HUES48 (cell line): Measurements from ENCODE around the gene ITSN2.
"Not testable (repeated sequence)": the region's sequence is repeated elsewhere in the genome, so short reads cannot be mapped to it uniquely, and the experiment has no call there.

Experiments
- H3K27ac ChIP-seq: one replicate; pipeline ENCODE4 v1.7.0; 2013; ENCODE audit warnings: low read depth, low read length, inconsistent platforms
- H3K27me3 ChIP-seq: 2 replicates; pipeline ENCODE4 v1.6.1; 2013; ENCODE audit warnings: mild to moderate bottlenecking, low read length; ENCODE audit not compliant: control insufficient read depth, insufficient read depth
- H3K36me3 ChIP-seq: 2 replicates; pipeline ENCODE4 v1.6.1; 2013; ENCODE audit warnings: low read length; ENCODE audit not compliant: control insufficient read depth, insufficient read depth
- H3K4me1 ChIP-seq: 2 replicates; pipeline ENCODE4 v1.6.1; 2013; ENCODE audit warnings: mild to moderate bottlenecking, low read length; ENCODE audit not compliant: control insufficient read depth, insufficient read depth
- H3K4me3 ChIP-seq: 2 replicates; pipeline ENCODE4 v1.5.1; 2013; ENCODE audit warnings: mild to moderate bottlenecking, low read depth, low read length
- H3K9ac ChIP-seq: 2 replicates; pipeline ENCODE4 v1.6.1; 2013; ENCODE audit warnings: mild to moderate bottlenecking, low read depth, low read length, moderate library complexity
- H3K9me3 ChIP-seq: 2 replicates; pipeline ENCODE4 v1.6.1; 2013; ENCODE audit warnings: low read length; ENCODE audit not compliant: control insufficient read depth, insufficient read depth

The ITSN2 gene

DNA sequence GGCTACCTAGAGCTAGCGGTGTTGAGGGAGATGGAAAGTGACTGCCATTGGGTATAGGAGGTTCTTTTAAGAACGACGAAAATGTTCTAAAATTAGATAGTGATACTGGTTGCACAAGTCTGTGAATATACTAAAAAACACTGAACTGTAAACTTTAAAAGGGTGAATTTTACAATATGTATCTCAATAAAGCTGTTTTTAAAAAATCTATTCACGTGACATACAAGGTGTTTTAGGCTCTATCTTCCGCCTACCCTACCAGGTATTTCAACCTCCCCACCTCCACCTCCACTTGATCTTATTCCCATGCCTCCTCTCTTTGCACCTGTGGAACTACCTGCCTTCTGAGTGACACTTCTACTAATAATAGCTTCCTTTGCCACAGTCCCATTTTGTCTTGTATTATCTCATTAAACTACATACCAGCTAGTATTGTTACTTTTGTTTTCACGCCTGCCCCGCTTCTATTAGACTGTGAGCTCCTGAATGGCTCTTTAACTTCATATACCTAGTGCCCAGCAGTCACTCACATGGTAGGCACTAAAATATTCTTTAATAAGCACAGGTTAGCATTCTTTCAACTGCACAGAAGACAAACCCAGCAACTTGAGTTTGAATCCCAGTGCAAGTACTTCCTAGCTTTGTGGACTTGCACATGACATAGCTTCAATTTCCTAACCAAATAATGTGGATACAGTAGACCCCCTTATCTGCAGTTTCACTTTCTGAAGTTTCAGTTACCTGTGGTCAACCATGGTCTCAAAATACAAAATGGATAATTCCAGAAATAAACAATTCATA is 9.3 kb downstream of the ITSN2 start:
- no peak overlapping the region for H3K27ac ChIP-seq
- H3K4me3 ChIP-seq = no peak overlapping the region
- H3K4me1 ChIP-seq = no peaks in the 10 kb centered on the region
- H3K9ac ChIP-seq = no peak overlapping the region
- no peaks in the 10 kb centered on the region for H3K27me3 ChIP-seq
- H3K9me3 ChIP-seq = no peaks in the 10 kb centered on the region
- H3K36me3 ChIP-seq = no peaks in the 10 kb centered on the region

DNA sequence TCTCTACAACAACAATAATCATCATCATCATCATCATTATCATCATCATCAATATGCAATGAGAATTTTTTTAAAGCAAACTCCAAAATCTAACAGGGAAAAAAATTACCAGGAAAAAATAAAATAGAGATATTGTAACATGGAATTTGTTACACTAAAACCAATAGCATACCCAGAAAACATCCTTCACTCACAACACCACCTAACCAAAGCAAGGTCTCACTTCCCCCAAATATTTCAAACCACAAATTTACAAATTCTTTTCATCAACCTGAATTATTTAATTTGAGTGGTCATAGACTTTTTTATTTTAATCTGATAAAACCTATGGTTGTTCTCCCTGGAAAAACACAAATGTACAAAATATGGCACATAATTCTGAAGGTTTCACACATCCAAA is 11.2 kb downstream of the ITSN2 start:
- Histone ChIP-seq H3K27ac (no peak overlapping the region), H3K4me1 (no peaks in the 10 kb centered on the region), H3K36me3 (no peaks in the 10 kb centered on the region), H3K4me3 (no peak overlapping the region), H3K9me3 (no peaks in the 10 kb centered on the region), H3K9ac (no peak overlapping the region), H3K27me3 (no peaks in the 10 kb centered on the region)

DNA sequence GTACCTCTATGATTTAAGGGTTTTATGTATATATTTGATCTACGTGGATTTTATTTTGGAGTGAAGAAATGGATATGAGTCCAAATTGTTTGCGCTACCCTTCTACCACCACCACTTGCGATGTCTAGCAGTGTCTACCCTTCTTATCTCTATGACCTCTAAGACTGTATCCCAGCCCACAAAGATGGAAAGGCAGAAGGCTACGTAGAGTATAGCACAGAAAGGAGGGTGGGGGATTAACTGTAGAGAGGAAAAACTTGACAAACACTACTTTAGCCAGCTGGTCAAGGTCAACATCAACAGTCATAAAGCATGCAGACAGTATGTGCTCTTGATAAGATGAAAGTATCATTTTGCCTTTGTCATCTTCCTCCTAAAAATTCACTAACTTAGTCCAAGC is 14.4 kb downstream of the ITSN2 start:
- Histone ChIP-seq H3K27ac (no peak overlapping the region), H3K4me3 (no peak overlapping the region), H3K9ac (no peak overlapping the region), H3K9me3 (no peaks in the 10 kb centered on the region), H3K4me1 (no peaks in the 10 kb centered on the region), H3K36me3 (no peaks in the 10 kb centered on the region), H3K27me3 (no peaks in the 10 kb centered on the region)

DNA sequence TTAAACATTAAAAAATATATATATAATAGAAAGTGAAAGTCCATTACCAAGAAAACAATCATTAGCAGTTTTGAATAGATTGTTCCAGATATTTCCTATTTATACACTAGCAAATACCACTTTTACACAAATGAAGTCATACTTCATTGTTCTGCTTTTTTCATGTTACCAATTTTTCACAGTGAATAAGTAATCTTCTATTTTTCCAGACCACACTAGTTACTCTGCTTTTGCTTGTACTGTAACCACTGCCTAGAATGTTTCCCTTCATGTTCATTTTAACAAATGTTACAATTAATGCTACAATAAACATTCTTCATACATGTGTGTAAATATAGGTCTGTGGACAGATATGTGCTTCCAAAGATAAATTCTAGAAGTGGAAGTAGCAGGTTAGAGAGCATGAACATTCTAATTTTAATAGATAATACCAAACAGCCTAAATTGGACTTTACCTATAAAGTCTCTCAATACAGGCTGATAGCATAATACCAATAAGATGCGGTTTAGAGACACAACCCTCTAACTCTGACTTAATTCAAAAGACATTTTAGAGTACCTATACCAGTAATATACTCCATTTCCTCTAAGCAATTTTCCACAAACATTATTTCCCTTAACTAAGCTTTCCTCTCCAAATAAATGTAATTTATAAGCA is 17.0 kb downstream of the ITSN2 start:
- Histone ChIP-seq H3K4me1 (peaks cover 5% of the 10 kb centered on the region; the same call in 1 of the 2 replicates), H3K4me3 (no peak overlapping the region), H3K9me3 (no peaks in the 10 kb centered on the region), H3K27ac (peak overlapping the region; percentile 6), H3K27me3 (no peaks in the 10 kb centered on the region), H3K36me3 (no peaks in the 10 kb centered on the region), H3K9ac (no peak overlapping the region)

DNA sequence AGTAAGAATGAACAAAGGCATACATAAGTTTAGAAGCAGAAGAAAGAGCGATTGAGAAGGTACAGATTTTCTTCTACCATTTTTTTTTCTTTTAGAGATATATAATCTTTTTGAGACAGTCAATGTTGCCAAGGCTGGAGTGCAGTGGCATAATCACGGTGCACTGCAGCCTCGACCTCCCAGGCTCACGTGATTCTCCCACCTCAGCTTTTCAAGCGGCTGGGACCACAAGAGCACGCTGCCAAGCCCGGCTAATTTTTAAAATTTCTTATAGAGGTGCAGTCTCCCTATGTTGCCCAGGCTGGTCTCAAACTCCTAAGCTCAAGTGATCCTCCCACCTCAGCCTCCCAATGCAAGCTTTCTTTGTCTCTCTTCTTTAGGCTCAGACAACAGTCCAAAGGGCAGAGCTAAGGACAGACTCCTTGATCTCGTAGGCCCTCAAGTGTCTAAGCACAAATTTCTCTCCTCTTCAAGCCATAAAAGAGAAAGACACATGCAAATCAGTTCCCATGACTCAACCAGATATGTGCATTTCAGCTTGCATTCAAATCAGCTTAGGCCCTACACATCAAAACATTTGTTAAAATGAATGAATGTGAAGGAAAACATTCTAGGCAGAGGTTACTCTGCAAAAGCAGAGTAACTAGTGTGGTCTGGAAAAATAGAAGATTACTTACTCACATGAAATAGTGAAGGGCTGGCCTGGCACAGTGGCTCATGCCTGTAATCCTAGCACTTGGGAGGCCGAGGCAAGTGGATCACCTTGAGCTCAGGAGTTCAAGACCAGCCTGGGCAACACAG is 18.0 kb downstream of the ITSN2 start:
- H3K9ac ChIP-seq = no peak overlapping the region
- no peaks in the 10 kb centered on the region for H3K9me3 ChIP-seq
- H3K4me3 ChIP-seq = no peak overlapping the region
- no peaks in the 10 kb centered on the region for H3K27me3 ChIP-seq
- peaks cover 13% of the 10 kb centered on the region for H3K4me1 ChIP-seq
- no peaks in the 10 kb centered on the region for H3K36me3 ChIP-seq
- no peak overlapping the region for H3K27ac ChIP-seq

DNA sequence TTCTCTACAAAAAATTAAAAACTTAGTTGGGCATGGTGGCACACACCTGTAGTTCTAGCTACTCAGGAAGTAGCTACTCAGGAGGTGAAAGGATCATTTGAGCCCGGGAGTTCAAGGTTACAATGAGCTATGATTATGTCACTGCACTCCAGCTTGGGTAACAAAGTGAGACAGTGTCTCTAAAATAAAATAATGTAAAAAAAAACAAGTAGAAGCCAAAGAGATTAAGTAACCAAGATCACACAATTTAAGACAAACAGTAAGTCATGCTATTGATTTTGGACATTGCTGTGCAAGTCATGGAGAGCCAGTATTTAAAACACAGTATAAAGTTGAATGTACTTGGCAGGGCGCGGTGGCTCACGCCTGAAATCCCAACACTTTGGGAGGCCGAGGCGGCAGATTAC is 20.5 kb downstream of the ITSN2 start:
- Histone ChIP-seq H3K9me3 (no peaks in the 10 kb centered on the region), H3K27me3 (no peaks in the 10 kb centered on the region), H3K36me3 (no peaks in the 10 kb centered on the region), H3K27ac (no peak overlapping the region), H3K4me1 (peaks cover 13% of the 10 kb centered on the region), H3K9ac (no peak overlapping the region), H3K4me3 (no peak overlapping the region)

DNA sequence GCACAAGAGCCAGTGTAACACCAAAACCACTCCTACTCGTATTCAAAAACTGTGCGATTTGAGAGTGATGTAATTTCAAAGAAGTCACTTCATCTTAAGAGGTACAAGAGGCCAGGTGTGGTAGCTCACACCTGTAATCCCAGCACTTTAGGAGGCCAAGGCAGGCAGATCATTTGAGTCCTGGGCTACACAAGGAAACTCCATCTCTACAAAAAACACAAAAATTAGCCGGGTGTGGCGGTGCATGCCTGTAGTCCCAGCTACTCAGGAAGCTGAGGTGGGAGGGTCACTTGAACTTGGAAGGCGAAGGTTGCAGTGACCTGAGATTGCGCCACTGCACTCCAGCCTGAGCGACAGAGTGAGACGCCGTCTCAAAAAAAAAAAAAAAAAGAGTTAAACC is 21.2 kb downstream of the ITSN2 start:
- not testable (repeated sequence) for H3K9me3 ChIP-seq, H3K36me3 ChIP-seq, H3K9ac ChIP-seq, H3K4me3 ChIP-seq, H3K27me3 ChIP-seq, H3K27ac ChIP-seq
- peaks cover 13% of the 10 kb centered on the region for H3K4me1 ChIP-seq

DNA sequence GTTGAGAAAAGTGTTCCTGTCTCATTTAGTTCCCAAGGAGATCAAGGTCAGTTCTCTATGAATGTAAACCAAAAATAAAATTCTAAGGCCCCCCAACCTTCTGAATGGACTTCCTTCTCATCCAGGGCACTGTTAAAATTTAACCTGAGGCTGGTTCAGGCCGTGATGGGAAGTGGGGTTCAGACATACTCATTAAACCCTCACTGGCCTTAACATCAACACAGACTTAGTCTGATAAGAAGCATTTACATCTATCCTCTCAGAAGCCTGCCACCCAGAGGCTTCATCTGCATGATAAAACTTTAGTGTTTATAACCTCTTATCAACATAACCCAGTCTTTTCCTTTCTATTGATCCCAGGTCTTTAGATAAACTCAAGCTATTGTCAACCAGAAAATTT is 22.4 kb downstream of the ITSN2 start:
- peaks cover 13% of the 10 kb centered on the region for H3K4me1 ChIP-seq
- no peaks in the 10 kb centered on the region for H3K9me3 ChIP-seq
- no peaks in the 10 kb centered on the region for H3K27me3 ChIP-seq
- H3K36me3 ChIP-seq = no peaks in the 10 kb centered on the region
- no peak overlapping the region for H3K4me3 ChIP-seq
- H3K27ac ChIP-seq = peak overlapping the region; percentile 42
- H3K9ac ChIP-seq = no peak overlapping the region

DNA sequence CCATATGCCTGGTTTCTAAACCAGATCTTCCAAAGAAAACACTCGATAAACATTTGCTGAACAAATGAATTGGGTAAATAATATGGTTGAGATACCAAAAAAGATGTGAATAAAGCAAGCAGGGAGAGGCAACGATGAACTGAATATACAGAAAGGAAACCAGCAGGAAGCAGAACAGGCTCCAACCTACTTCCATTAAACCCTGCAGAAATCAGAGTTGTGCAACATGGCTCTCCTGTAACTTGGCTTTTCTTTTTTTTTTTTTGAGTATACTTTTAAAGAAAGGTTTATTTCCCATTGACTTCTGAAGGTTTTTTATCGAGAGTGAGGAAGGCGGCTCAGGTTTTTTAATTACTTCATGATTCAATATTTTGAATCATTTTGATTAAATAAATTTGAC is 23.5 kb downstream of the ITSN2 start:
- Histone ChIP-seq H3K36me3 (no peaks in the 10 kb centered on the region), H3K27me3 (no peaks in the 10 kb centered on the region), H3K9me3 (no peaks in the 10 kb centered on the region), H3K9ac (no peak overlapping the region), H3K27ac (no peak overlapping the region), H3K4me1 (peaks cover 13% of the 10 kb centered on the region), H3K4me3 (no peak overlapping the region)

DNA sequence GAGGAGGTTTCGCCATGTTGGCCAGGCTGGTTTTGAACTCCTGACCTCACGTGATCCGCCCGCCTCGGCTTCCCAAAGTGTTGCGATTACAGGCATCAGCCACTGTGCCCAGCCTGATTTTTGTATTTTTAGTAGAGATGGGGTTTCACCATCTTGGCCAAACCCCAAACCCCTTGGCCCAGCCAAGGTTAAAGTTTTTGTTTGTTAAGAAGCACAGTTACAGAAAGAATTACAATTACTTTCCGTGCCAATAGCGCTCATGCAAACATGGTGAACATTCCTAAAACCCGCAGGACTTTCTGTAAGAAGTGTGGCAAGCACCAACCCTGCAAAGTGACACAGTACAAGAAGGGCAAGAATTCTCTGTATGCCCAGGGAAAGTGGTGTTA is 26.1 kb downstream of the ITSN2 start:
- Histone ChIP-seq H3K27me3 (no peaks in the 10 kb centered on the region), H3K4me1 (peaks cover 13% of the 10 kb centered on the region), H3K9ac (no peak overlapping the region), H3K27ac (no peak overlapping the region), H3K4me3 (no peak overlapping the region), H3K9me3 (no peaks in the 10 kb centered on the region), H3K36me3 (no peaks in the 10 kb centered on the region)
